IPS-NIHi11 (cell line): Measurements from ENCODE around the gene PNKP.

Source experiments
- DNase-seq: peaks from one replicate; pipeline ENCODE4 v3.0.0; 2012; ENCODE audit warnings: mixed read lengths, low spot score

The PNKP gene

GRCh38 chr19:49866933-49867782 lies at the start of gene PNKP:
PNKP (minus strand) TSS chr19:49867576; CDS start chr19:49867204, 372 bp downstream.
- DNase-seq: peak; percentile 83

- DNase-seq: no peak
Measured at GRCh38 chr19:49915271-49915670, 47.9 kb upstream of the PNKP start.

GRCh38 chr19:49913720-49914119 lies 46.3 kb upstream of the PNKP start:
- no peak for DNase-seq

GRCh38 chr19:49912965-49913685 lies 45.7 kb upstream of the PNKP start:
- DNase-seq: peak; percentile 59

- DNase-seq: no peak
Measured at GRCh38 chr19:49911381-49912145, 44.2 kb upstream of the PNKP start.

- DNase-seq: no peak
Measured at GRCh38 chr19:49910179-49910578, 42.8 kb upstream of the PNKP start.

GRCh38 chr19:49908480-49909420 lies 41.4 kb upstream of the PNKP start:
- DNase-seq: no peak

- DNase-seq: no peak
Measured at GRCh38 chr19:49907745-49908446, 40.5 kb upstream of the PNKP start.

DNA sequence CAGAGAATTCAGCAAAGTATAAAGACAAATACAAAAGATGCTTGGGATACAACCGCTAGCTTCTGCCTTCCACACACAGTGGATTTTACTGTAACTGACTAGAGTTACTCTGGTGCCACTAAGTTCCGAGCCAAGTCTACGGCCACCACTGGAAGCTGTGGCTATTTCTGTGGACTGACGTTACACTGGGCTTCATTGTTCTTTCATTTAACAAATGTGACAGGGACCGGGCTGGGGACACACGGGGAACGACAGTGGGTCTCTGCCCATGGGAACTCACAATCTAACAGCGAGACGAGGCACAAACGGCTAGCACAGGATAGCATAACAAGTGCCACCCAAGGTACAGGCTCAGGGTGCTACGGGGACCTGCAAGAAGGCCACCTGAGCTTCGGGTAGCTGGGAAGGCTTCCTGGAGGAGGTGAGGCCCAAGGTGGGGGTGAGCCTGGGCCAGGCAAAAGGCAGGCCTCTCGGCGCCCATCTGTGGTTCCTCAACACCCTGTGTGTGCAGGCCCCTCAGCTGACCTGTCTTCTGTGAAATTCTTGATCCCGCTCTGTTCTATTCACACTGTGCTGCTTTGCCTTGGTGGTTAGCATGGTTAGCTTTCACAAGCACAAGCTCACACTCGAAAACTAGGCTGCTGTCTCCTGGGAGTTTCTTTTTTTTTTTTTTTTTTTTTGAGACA lies 39.6 kb upstream of the PNKP start:
- DNase-seq: no peak

DNA sequence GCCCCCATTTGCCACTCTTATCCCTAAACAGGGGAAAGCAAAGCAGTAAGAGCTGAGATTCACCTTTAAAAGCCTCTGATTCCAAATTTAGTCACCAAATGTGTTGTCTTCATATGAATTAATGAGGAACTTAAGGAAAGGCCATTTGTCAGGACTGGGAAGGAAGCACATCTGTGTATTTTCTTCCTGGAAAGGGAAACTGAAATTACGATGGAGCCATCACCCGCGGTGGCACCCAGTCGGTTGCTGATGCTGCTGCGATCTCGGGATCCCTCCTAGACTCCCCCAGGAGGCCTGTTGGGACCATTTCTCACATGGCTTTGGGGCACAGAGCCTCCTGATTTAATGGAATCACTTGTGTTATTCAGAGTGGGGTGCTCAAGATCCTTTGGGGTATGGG lies 36.8 kb upstream of the PNKP start:
- no peak for DNase-seq

DNA sequence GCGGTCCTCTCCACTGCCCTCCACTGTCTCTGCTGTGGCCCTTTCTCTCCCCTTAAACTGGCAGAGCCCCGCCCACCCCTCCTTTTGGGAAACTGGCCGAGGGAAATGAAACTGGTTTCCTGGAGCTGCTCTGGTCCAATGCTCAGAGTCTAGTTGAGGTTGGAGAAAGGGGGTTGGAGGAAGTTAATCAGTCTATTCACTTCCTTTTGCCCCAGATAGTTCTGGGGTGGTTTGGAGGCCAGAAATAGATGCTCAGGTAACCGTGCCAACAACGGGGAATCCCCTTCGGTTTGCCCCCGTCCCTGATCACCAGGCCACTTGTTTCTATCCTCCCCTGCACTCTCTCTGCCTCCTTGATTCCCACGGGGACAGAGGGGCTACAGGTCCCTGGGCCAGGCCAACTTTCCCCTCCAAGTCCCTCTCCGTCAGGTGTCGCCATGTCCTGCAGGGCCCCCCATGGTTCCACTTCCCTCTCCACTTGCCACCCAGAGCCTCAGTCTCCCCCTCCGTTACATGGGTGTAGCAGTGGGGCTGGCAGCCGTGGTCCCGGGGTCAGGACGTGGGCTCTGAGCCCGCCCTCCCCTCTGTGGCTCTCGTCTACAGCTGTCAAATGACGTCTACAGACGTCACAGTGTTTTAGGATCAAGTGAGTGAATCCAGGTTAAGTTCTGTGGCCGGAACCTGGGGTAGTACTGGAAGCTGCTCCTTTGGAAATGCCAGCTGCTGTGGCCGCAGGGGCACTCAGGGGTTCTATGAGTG lies 29.7 kb upstream of the PNKP start, which contains the start of gene IL4I1:
Gene IL4I1 (minus strand): TSS at position 25 of the 759 bp plus-strand sequence. CDS start 727 bp downstream, outside the sequence.
- DNase-seq: no peak

- DNase-seq: no peak
Measured at GRCh38 chr19:49895566-49896297, 28.4 kb upstream of the PNKP start.

DNA sequence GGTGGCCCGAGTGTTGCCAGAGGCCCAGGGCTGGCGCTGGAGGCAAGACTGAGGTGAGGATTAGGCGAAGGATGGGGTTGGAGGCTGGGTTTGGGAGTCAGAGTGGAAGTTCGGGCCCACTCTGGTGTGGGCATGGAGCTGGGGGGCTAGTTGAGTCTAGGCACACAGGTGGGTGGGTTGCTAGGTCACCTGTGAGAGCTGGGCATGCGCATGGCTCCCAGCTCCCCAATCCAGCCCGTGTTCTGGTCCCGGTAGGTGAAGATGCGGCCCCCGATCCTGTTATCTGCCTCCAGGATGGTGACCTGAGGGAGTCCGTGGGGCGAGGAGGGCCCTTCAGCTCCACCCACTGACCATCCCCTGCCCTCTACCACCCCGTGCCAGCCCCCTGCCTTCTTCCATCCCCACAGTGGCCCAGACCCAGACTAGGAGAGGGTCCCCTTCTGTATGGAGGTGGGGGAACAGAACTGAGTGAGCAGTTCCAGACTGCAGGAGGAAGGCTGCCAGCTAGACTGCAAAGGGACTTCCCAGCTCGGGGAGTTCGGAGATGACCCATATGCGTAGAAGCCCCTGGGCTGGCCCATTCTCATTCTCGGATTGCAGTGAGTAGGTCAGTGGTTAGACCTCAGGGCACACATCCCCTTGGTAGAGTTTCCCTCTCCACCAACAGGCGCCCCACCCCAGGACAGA lies 27.6 kb upstream of the PNKP start:
- no peak for DNase-seq

DNA sequence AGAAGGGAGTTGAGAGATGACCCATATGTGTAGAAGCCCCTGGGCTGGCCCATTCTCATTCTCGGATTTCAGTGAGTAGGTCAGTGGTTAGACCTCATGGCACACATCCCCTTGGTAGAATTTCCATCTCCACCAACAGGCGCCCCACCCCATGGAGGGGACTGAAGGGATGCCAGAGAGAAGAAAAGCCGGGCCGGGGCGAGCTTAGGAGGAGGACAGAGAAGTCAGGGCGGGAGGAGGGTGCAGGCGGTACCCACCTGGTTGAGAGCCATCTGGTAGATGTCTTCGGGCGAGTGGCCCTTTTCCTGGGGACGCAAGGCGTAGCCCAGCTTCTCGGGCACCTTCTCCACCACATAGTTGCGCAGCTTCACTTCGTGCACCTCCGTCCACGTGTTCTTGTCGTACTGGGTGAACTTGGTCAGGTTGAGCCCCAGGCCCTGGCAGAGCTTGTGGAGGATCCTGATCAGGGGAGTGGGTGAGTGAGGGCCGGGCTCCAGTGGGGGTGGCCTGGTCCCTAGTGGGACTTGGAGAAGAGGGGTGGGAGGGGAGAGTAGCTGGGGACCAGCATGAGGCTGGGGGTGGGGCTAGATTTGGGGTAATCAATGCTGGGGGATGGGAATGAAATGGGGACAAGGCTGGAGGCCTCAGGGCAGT lies 26.8 kb upstream of the PNKP start:
- no peak for DNase-seq

- no peak for DNase-seq
Measured at GRCh38 chr19:49892716-49893115, 25.3 kb upstream of the PNKP start.

- DNase-seq: no peak
Measured at GRCh38 chr19:49891393-49891792, 24.0 kb upstream of the PNKP start.
